Fibroblast of skin of right biceps (primary cell): Measurements from ENCODE around the gene PDXK.

Source experiments
- DNase-seq: peaks from one replicate; pipeline ENCODE4 v3.0.0-alpha.2; 2013

The PDXK gene

DNA sequence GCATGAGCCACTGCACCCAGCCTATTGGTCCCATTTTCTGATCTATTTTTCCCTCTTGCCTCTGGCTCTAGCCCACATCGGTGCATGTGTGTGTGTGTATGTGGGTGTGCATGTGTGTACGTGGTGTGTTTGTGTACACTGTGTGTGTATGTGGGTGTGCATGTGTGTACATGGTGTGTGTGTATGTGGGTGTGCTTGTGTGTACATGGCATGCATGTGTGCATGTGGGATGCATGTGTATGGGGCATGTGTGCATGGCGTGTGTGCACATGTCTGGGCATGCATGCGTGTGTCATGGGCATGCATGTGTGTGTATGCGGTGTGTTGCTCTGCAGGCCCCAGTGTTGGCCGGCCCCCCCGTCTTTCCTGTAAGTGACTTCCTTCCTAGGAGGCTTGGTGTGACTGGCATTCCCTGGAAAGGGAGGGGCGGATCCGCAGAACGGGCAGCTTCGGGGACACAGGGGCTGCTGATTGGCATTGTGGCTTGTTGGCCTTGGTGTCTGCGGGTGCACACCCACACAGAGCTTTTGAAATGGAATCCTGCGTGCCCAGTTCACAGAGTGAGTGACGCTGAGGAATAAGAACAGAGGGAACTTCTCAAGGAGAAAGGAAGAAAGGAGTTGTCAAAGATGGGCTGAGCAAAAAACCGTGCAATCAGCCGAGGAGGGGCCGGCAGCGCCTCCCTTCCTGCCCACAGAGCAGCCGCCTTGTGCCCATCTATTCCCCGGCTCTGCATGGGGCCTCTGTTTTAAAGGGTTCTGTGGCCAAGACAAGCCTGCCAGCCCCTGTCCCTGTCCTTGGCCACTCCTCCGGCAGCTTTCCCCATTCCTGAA is 8.0 kb downstream of the PDXK start:
- no peak for DNase-seq

DNA sequence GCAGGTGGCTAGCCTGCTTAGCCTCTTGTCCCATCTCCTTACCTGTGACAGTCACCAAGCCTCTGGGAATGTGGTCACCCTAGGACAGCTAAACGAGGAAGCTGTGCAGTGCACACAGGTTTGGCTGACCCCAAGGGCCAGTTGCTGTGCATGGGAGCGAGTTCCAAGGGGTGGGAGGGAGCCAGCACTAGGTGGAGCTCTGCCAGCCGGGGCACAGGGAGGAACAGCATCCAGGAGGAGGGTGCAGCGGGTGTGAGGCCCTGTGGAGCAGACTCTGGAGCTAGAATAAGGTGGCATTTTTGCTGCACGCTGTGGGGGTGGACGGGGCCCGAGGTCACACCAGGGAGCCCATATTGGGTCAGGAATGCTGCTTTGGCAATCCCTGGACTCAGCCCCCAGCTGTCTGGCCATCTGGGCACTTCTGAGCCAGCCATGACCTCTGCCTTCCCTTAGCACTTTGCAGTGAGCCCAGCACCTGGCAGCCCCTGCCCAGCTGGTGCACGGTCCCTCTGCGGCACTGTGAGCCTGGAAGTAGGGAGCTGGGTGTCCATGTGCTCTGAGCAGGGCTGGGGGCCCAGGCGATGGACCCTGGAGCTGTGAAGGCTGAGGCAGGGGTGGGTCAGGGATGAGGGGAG is 8.7 kb downstream of the PDXK start:
- DNase-seq = no peak

DNA sequence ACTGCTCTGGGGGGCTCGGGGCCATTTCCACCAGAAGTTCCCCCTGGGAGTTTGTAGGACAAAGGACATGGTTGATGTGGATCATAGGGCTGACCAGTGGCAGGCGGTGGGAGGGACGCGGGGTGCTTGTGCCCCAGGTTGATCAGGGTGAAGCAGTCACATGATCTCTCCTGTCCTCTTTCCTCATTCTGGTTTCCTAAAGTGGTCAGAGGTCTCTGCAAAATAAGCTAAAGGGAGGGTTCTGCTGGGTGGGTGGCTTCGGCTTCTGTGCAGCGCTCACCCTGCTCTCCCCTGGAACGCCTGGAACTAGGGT is 9.2 kb downstream of the PDXK start:
- DNase-seq = no peak

DNA sequence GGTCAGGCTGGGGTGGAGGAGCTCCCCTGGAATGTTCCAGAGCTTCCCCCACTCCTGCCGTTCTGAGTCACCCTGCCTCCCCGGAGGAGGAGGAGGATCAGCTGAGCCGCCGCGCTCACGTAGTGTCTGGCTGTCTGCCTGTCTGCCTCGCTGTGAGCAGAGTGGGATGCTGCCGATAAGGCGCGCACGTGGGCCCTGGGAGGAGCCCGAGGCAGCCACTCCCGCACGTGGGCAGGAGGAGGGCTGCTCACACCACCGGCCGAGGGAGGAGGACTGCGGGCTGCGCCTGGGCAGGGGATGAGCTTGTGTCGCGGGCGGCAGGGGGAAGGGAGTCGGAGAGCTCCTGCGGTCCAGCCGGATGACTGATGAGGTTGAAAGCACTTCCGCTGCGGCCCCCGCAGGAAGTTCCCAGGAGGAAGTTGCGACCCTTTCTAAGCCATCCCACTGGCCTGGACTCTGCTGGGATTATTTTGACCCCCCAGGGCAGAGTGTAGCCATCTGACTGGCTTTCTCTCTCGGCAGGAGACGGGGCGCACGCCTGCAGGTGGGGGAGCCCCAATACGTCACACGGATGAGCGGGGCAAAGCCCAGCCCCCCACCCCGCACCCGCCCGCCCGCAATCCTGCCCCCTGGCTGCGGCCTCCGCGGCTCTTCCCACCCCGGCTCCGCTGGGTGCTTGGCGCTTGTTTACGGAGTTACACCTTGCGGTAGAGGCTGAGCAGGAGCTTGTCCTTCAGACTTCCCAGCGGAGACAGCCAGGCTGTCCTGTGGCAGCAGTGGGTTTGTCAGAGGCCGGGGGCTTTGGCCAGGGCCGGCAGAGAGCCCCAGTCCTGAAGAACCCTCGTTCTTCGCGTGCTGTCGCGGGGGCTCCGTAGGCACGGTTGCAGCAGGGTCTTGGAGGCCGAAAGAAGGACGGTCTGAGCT is 9.8 kb downstream of the PDXK start:
- DNase-seq = peak; percentile 98

DNA sequence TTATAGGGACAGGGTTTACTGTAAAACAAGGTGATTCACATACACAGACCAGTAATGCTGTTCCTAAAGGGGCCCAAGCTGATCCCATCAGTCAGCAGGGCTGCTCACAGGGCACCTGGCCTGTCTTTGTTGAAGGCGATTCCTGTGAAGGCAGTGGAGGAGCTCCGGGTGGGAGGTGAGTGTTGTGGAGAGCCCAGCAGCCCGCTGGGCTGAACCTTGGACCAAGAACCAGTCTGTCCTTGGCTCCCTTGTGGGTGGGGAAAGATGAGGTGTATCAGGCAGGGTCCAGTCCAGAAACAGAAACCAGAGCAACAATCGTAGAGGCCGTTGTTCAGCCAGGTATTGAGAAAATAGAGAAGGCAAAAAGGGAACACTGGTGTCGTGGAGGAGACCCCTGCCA is 12.5 kb downstream of the PDXK start:
- no peak for DNase-seq

DNA sequence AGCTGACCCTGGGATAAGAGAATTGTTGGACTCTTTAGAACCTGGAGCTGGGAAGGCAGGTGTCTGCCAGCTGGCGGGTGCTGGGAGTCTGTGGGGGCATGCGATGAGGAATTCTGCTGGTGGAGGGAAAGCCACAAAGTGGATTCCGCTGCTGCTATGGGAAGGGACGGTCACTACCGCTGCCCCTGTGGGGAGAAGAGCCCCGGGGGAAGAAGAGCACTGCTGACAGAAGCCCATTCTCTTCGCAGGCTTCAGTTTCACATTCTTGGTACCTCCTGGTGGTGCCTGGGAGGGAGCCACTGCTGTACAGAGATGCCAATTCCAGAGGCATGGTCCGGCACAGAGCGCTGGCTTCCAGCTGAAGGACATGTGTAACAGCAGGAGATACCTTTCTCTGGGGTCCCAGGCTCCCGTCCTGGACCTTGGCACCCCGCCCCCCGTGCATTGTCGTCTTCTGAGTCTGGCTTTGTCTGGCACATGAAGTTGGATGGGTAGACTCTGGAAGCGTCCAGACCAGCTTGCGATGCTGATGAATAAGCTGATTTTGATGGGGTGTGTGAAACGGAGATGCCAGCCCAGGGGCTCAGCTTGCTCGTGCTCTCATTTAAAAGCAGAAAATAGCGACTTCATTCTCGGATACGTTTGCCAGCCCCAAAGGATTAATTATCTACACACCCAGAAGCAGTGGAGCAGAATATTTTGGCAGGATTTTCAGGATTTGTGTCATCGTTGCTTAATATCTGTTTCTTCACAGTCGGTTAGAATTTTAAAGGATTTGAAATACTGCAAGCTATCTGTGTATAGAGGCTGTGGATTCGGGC is 13.2 kb downstream of the PDXK start:
- DNase-seq = peak; percentile 46

DNA sequence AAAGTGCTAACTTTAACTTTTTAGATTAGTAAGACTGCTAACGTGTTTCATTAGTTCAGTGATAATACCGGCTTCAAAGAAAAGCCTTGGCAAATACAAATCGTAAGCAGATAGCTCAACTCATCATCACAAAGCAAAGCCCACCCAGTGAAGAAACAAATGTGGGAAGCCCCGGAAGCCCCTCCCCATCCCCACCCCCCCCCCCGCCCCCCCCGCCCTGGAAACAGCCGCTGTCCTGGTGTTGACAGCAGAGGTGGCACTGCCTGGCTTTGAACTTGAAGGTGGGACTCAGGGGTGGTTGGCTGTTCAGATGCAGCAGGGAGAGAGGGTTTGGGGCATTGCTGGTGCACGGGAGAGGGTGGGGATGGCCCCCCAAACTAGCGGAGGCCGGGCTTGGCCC is 14.1 kb downstream of the PDXK start:
- no peak for DNase-seq

DNA sequence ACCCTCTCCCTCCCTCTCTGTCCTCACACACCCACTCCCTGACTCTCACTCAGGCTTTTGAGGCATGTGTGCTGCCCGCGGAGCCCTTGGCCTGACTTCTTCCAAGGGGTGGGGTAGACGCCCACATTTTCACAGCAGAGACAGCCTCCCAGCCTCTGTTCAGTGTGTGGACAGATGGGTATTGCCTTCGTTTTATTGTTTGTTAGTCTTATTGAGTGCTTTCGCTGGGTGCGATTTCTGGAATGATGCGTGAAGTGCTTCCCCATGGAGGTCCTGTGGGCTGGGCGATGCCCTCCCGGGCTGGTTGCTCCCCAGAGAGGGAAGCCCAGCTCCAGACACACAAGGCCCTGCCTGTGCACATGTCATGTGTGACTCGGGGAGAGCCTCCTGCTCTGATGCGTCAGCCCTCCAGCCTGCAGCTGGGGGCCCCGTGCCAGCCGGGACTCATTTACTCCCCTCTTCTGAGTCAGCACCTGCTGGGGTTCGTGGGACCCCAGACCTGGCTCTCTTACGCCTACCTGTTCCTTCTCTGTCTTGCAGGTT is 14.7 kb downstream of the PDXK start:
- peak; percentile 70 for DNase-seq

DNA sequence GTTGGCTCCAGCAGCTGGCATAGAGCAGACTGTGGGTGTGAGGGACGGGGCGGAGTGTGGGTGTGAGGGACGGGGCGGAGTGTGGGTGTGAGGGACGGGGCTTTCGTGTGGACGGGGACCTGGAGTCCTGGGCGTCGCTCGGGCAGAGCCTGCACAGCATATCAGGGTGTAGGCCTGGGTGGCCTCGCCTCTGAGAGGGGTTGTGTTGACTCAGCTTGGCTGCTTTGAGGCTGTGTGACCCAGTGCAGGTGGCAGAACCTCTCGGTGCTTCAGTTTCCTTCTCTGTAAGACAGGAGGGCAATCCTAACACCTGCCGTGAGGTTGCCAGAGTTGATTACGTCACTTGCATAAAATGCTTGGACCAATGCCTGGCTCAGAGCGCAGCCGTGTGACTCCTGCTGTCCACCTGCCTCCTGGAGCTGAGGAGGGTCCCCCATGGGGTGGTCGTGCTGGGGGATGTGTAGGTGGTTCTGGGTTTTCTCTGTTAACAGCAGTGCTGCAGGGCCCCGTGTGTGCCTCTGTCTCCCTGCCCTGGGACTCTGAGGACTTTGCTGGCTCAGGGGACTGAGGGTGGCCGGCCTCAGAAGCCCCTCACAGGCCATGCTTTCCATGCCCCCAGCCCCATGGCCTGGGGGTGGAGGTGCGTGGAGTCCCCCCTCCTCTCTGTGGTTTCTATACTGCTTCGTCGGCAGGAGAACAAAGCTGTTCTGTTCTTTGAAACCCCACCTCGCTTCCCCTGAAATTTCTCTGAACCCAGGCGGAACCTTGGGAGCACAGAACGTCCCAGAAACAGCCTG is 15.4 kb downstream of the PDXK start:
- no peak for DNase-seq

DNA sequence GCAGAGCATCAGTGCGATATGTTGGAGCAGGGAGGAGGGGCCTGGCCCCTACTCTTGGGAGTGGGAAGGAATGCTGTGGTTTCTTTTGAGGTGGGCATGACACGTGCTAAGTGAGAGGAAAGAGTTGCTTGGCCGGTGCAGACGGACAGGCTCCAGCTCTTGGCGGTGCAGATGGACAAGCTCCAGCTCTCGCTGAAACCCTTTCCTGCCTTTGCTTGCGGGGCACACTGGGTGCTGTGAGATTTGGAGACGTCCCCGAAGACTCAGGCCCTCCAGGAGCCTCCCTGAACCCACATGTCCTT is 15.9 kb downstream of the PDXK start:
- peak; percentile 72 for DNase-seq

DNA sequence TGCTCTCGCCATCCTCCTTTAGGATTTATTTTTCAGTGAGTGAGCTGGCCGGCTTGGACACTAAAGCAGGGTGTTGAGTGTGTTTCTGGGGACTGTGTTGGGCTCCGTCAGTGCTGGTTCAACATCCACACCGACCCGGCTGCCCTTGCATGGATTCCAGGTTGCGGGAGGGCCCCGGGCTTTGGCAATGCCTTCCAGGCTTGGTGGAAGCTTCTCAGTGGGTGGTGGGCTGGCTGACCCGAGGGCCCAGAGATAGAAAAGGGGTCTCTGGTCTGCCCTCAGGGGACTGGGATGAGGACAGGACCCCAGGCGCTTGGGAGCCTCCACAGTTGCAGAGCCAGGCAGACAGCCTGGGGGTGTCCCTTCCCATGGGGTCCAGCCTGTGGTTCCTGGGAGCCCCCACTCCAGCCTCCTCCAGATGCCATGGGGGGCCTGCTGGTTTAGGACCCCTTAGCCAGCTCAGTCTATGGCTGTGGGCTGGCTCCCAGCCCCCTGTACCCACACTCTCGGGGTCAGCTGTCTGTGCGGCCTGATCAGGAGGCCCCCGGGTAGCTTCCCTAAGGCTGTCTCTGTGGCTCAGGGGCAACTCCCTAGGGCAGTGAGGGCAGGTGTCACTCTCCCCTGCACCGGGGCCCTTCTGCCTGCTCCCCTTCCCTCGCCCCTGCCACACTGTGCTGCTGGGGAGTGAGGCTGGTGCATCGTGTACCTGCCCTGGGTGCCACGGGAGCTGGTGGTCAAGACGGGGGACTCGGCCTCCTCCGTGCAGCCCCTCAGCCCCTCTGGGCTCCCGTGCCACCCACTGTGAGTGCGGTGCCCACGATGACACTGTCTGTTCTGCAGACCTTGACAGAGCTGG is 16.5 kb downstream of the PDXK start:
- DNase-seq = no peak

DNA sequence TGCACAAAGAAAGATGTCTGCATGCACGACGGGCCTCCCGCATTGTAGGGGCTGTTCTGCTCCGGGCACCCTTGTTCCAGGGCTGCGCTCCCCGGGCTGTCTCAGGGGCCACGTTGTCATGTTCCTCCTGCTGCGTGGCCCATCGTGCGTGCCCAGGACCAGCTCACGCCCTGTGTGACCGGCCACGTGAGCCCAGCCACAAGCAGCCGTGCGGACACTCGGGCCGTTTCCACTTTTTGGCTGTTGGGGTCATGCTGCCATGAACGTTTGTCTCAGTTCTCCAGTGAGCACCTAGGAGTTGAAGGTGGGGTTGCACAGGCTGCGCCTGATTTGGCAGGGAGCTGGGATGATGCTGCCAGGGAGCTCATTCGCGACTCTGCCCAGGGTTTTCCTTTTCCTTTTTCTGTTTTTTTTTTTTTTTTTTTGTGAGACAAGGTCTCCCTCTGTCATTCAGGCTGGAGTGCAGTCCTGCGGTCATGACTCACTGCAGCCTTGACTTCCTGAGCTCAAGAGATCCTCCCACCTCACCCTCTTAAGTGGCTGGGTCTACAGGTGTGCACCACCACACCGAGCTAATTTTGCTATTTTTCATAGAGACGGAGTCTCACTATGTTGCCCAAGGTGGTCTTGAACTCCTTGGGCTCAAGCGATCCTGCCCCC is 17.4 kb downstream of the PDXK start:
- no peak for DNase-seq

DNA sequence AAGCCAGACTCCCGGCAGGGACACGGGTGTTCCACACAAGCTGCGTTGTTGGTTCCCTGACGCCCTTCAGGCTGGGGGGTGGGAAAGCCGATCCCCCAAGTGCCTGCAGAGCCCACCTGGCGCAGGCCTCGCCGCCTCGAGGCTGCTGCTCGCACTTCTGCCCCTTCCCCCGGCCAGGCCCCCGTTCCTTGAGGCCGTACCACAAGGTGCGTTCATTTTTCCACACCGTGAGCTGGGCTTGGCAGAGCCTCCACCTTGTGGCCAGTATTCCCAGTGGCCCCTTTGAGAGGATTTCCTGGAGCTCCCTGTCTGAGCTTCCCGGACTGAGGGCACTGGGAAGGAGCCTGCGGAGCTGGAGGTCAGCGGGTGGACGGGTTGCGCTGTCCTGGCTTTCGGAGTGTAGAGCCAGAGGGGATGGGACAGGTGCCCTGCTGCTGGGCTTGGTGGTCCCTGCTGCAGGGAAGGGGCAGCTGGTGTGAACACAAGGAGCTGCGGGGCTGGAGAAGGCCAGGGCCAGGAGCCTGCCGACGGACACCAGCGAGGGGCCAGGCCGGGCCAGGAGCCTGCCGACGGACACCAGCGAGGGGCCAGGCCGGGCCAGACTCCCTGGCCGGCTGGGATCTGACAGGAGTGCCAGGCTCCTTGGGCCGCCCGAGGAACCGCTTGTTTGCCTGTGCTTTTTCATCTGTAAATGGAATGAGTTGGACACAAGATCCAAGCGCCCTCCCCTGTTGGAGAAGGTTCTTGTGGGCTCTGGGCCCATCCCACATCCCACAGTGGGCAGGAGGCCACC is 18.4 kb downstream of the PDXK start:
- no peak for DNase-seq

DNA sequence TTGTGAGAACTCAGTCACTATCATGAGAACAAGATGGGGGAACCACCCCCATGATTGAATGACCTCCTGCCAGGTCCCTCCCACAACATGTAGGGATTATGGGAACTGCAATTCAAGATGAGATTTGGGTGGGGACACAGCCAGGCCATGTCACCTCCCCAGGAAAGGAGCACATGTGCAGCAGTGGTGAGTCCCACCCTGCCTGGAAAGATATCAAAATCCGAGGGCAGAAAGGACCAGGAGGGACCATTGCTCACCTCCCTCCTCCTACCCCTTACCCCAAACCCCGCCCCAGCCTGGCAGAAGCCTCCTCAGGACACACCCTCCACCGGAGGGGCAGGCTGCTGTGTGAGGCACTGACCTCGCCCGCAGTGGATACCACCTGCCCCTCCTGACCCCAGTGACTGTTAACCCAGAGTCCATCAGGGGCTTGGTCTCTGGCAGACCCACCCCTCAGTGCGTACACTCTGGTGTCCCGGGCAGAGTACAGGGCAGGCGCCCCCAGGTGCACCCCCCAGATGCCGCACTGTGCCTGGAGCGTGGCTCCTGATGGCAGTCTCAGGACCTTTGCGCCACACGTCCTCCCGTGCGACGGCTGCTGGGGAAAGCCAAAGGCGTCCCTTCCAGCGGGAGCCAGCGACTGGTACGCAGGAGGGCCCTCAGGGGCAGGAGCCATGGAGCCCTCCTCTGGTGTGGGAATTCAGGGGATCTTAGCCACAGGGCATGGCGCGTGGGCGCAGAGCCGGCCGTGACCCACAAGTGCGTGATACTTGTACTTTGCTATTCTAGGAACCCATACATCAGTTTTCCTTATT is 20.9 kb downstream of the PDXK start:
- no peak for DNase-seq

DNA sequence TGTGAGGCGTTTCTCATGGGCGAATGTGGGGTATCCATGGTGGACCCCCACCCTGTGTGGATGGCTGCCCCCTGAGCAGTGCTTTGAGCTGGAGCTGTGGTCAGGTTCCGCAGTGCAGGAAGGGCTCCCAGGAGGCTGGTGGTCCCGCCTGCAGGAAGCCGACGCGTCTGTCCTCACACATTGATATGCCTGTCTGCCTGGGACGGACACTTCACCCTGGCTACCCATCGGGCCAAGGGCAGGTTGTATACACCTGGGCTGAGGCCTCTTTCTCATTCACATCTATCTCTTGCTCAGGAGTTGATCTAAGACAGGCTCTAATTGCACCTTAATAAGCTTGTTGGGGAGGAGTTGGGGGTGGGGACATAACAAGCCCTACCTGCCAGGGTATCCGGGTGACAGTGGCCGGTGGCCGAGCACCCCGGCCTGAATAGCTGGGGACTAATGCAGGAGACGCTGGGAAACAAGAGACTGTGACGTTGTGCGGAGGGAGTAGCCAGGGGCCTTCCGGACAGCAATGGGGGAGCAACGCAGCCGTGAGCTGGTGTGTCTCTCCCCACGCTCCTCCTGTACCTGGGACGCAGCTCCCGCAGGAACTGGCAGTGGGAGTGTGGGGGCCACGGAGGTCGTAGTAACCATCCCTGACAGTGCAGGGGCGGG is 21.7 kb downstream of the PDXK start:
- peak; percentile 64 for DNase-seq

DNA sequence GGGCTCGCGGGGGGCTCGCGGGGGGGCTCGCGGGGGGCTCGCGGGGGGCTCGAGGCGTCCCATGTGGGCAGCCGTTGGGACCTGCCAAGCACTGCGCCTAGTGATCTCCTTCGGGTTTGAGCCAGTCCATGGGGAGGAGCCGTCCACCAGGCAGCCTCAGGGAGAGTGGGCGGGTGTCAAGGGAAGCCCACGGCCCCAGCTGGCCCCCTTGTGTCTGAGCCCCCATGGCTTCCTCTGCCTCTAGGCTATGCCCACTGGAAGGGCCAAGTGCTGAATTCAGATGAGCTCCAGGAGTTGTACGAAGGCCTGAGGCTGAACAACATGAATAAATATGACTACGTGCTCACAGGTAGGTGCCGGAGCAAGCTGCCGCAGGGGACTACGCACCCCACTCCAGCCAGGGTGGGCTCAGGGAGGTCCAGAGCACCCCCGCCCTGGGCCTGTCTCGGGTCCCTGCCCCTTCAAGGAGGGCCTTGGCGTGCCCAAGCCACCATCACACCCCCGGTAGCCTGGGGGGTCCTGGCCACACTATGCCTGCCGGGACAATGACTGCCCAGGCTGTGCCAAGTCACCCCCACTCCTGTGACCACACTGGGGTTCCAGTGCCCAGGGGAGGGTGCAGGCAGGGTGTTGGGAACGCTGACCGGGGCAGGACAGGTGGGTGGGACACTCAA is 22.6 kb downstream of the PDXK start:
- DNase-seq = no peak

DNA sequence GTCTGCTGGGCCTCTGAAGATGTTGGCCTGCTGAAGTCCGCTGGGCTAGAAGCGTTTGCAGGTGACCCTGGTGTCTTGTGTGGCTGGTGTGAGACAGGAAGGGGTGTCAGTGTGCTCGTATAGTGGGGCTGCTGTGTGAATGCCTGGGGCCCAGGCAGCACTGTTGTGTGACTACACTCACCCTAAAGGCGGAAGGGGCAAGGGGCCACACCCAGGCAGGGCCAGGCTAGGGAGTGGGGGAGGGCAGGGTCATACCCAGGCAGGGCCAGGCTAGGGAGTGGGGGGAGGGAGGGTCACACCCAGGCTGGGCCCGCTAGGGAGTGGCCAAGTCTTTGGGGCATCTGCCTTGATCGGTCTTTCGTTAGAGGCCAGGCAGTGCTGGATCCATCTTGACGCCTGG is 25.0 kb downstream of the PDXK start:
- DNase-seq = no peak
